HEK293T (cell line): ENCODE results near the gene UGT1A6.
"Not testable (repeated sequence)": the region's sequence is repeated elsewhere in the genome, so short reads cannot be mapped to it uniquely, and the experiment has no call there.

ENCODE experiments used
- ARNT ChIP-seq: fragments of 450-650 bp; IDR thresholded peaks from 2 replicates; pipeline ENCODE4 v1.6.1; 2017; ENCODE audit warnings: mild to moderate bottlenecking
- BHLHE40 ChIP-seq: fragments of 450-650 bp; IDR thresholded peaks from 2 replicates; pipeline ENCODE4 v1.6.1; 2016; ENCODE audit warnings: mild to moderate bottlenecking, moderate library complexity, borderline replicate concordance
- CTBP1 ChIP-seq: fragments of 450-650 bp; IDR thresholded peaks from 2 replicates; pipeline ENCODE4 v1.6.1; 2016; ENCODE audit warnings: borderline replicate concordance
- ELF4 ChIP-seq: fragments of 450-650 bp; IDR thresholded peaks from 2 replicates; pipeline ENCODE4 v1.6.1; 2017; ENCODE audit warnings: antibody characterized with exemption
- FOXK2 ChIP-seq: fragments of 450-650 bp; IDR thresholded peaks from 2 replicates; pipeline ENCODE4 v1.6.1; 2016; ENCODE audit warnings: mild to moderate bottlenecking
- FOXM1 ChIP-seq: fragments of 450-650 bp; IDR thresholded peaks from 2 replicates; pipeline ENCODE4 v1.6.1; 2017; ENCODE audit warnings: mild to moderate bottlenecking, borderline replicate concordance
- HDGF ChIP-seq: fragments of 450-650 bp; IDR thresholded peaks from 2 replicates; pipeline ENCODE4 v1.6.1; 2017; ENCODE audit warnings: antibody characterized with exemption, borderline replicate concordance
- L3MBTL2 ChIP-seq: fragments of 450-650 bp; conservative IDR thresholded peaks from 2 replicates; pipeline ENCODE4 v1.6.1; 2016; ENCODE audit warnings: mild to moderate bottlenecking
- NFRKB ChIP-seq: fragments of 450-650 bp; IDR thresholded peaks from 2 replicates; pipeline ENCODE4 v1.6.1; 2016; ENCODE audit warnings: mild to moderate bottlenecking, moderate library complexity

- TF ChIP-seq BHLHE40, NFRKB, CTBP1, FOXK2, FOXM1, HDGF, ARNT, ELF4, L3MBTL2: not testable (repeated sequence)
These were observed 44.4 kb downstream of the UGT1A6 start for GRCh38 chr2:233736868-233737653.
